HG03439 (cell line): ENCODE measurements around the gene C2orf66.

Experiments
- ATAC-seq: cut with Tn5 transposase; IDR thresholded peaks from one replicate; pipeline ENCODE4 v1.9.1; 2021; ENCODE audit warnings: mild to moderate bottlenecking, moderate library complexity; ENCODE audit not compliant: unreplicated experiment

The C2orf66 gene

DNA sequence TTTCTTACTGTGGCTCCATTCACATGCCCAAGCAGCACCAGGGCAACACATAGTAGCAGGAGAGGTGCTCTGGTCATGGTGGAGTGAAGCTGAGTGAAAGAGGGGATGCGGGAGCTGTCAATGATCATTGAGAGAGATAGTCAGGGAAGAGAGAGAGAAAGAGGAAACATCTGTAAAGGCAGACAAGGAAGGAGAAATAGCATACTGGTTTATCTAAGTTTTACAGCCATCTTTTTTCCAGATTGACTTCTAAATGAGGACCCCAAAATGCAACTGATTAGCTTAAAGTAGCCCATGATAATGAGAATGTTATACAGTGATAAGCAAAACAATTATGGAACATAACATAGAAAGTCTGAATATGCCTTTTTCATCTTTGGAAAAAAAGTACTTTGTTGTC lies at the start of gene C2orf66:
C2orf66 (minus strand) TSS at position 96 of the 400 bp plus-strand sequence; CDS start at position 77, 19 bp downstream.
- ATAC-seq, result no peak

DNA sequence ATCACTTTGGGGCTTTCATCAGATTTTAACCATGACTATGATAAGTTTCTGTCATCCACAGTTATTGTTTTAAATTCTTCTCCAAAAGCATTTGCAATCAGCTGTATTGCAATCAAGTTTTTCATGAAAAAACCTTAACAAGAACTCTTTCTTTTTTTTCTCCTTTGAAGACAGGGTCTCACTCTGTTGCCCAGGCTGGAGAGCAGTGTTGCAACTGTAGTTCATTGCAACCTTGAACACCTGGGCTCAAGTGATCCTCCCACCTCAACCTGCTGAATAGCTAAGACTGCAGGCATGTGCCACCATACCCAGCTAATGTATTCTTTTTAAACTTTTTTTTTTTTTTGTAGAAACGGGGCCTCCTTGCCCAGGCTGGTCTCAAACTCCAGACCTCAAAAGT lies 45.5 kb upstream of the C2orf66 start:
- ATAC-seq, result no peak

DNA sequence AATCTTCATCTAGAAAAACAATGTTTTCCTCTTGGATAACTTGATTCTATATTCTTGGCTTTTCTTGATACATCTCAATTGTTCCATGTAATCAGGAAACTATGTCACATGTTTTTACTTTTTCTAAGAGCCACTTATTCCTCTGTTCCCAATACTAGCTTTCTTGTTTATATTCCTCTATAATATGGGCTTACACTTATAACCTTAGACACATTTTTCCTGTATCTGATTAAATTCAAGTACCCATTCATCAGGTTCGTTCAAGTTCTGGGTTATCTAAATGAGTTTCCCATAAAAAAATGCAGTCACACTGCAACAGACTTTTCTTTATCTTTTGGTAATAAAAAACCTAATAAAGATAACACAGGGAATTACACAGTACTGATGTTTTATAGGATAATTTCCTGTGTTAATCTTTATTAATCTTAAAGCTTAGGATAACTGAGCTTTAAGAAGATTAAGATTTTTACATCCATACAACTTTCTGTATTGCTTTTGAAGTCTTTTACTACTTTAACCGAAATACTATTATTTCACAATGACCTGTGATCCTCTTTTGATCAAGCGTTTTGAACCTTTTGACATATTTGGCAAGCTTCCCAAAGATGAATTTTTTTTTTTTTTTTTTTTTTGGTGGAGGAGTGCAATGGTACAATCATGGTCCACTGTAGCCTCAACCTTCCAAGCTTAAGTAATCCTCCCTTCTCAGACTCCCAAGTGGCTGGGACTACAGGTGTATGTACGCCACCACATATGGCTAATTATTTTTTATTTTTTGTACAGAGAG lies 44.3 kb upstream of the C2orf66 start:
- no peak for ATAC-seq

DNA sequence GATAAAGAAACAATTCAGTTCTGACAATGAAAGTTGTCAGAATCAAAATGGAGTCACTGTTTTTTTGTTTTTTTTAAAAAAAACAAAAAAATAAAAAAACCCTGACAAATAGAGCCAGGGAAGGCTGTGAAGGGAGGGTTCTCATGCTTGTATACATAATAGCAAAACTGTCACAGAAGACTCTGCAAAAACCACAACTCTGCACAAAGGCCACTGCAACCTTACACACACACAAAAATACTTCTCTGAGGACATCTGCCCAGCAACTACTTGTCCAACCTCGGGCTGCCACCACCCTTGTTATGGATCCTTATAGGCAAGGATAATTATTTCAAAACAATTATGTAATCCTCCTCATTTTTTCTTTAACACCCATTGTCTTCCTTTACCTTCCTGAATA lies 41.9 kb upstream of the C2orf66 start:
- ATAC-seq, result no peak

- no peak for ATAC-seq
These were observed 40.7 kb upstream of the C2orf66 start for GRCh38 chr2:196849895-196850294.

GRCh38 chr2:196846295-196846694 lies 37.1 kb upstream of the C2orf66 start:
- ATAC-seq, result no peak

DNA sequence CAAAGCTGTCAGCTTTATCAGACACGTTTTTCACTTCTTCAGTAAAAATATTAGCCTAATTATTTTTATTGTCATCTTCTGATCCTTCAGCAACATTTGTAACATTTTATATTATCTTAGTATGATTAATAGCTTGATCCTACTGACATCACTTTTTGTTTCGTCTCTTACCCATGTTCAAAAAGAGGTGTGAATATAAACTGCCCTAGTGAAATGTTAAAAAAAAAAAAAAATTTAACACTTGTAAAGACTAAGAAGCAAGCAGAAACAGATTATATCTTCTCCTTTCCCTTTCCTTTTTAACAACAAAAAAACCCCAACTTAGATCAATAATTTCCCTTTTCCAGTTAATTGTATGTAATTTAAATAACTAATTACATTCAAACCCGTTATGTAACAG lies 36.2 kb upstream of the C2orf66 start:
- no peak for ATAC-seq

GRCh38 chr2:196840171-196840570 lies 31.0 kb upstream of the C2orf66 start:
- ATAC-seq, result no peak

GRCh38 chr2:196839574-196839973 lies 30.4 kb upstream of the C2orf66 start:
- no peak for ATAC-seq

DNA sequence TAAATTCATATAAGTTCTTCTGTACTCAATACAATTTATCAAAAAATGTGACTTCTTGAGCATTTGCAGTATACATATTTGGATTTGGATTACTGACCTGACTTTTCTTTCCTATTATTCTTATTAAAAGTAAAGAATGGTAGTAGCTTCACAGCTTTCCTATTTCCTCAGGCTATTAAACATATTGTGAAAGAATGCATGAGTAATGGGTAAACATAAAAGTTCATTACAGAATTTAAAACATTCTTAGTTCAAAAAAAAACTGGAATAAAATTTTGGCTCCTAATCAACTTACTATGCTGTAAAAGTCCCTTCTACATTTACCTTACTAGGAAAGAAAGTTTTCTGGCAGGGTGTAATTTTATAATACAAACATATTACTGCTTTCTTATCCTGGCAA lies 27.3 kb upstream of the C2orf66 start:
- ATAC-seq, result no peak

DNA sequence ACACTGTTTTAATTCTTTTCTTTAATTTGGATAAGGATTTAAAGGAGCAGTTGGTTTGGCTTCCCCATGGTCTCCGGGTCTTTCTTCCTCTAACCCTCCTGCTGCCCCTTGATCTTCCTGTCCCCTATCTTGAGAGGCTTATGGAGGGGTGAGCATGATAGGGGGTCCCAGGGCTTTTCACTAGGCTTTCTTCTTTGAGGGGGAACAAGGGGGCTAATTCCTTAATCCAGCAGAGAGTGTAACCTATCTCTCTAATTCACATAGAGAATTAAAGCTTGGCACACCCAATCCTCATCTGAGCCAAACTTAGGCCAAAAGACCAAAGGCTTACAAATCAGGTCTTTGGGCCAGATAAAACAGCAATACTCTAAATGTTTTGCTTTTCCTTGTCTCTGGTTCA lies 21.5 kb upstream of the C2orf66 start:
- ATAC-seq, result no peak

- no peak for ATAC-seq
These were observed 18.2 kb upstream of the C2orf66 start for GRCh38 chr2:196827356-196827755.

- ATAC-seq, result no peak
These were observed 14.8 kb upstream of the C2orf66 start for GRCh38 chr2:196823750-196824522.

GRCh38 chr2:196821195-196821594 lies 12.0 kb upstream of the C2orf66 start:
- ATAC-seq, result no peak

DNA sequence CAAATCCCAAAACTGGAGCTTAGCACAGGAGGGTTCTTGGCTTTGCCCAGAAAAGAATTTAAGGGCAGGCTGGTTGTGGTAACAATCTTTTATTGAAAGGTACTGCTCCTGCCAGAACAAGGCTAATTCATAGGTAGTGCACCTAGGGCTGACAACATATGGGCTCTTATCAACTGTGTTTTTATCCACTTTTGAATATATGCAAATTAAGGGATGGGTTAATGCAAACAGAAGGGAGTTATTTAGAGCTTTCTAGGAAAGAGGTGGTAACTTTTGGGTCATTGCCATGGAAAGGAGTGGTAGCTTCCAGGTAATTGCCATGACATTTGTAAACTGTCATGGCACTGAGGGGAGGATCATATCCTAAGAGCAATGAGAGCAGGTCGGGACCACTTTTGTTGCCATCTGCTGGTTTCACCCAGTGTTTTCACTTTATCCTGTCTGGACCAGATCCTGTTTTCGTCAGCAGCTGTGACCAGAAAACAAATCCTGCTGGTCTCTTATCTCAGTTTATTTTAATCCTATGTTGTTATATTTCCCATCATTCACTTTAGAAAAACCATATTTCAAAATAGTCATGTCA lies 981 bp downstream of the C2orf66 start:
- no peak for ATAC-seq

DNA sequence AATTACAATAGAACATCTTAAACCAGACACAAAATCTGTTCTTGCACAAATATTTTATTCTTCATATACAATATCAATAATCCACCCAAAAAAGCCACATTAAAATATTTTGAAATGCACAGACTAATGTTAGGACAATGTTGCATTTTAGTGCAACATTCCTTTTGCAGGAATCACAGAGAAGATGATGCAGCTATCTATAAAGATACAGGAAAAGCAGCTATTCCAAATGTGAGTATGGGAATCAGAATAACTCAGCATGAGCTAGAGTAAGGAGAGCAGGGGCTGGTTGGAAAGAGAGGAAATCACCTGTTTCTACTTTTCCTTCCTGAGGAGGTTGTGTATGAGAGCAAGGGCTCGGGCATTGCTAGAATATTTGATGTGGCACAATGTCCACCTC lies 4.8 kb downstream of the C2orf66 start:
- no peak for ATAC-seq

GRCh38 chr2:196802401-196802800 lies 6.8 kb downstream of the C2orf66 start:
- no peak for ATAC-seq

GRCh38 chr2:196801674-196802261 lies 7.4 kb downstream of the C2orf66 start:
- no peak for ATAC-seq

GRCh38 chr2:196798980-196799379 lies 10.2 kb downstream of the C2orf66 start:
- no peak for ATAC-seq

- ATAC-seq, result no peak
These were observed 16.3 kb downstream of the C2orf66 start for GRCh38 chr2:196792865-196793264.

DNA sequence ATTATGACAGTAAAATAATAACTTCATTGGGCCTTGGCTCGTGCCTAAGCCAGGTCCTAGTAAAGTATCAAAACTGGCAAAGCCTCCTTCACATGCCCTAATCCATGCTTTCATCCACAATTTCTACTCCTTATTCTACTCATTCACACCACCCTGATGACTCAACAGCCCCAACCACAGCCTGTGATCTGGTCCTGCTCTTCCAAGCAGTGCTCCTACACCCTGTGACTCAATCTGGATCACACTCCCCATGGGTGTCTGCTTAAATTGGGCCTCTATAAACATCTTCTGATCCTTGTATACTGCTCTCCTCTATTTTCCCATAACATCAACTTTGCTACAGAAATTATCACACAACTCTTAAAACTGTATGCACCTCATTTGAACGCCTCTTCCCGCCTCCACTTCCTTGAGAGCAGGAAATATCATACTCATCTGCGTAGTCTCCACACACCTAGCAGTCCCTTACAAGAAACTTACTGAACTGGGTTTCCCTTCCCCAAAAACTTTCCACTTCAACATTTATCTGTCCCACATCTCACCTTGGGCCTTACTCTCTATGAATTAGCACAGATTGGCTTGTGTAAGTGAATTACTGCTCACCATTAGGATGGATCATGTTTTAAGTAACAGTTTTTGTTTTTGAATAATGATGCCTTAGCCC lies 25.6 kb downstream of the C2orf66 start:
- no peak for ATAC-seq
